K562 (cell line): ENCODE data around the gene KMO. TPM values are rescaled to one million over a fixed set of nuclear protein-coding genes. Genes with fewer than 3 reads are reported as not detected.

Experiments used
- EHMT2 ChIP-seq: fragments of 450-650 bp; IDR thresholded peaks from 2 replicates; pipeline ENCODE4 v1.6.1; 2018; ENCODE audit warnings: antibody characterized with exemption
- HNRNPL ChIP-seq: fragments of 200-400 bp; formaldehyde crosslinking; IDR thresholded peaks from 2 replicates; pipeline ENCODE4 v1.6.1; 2017; ENCODE audit warnings: low read depth, mild to moderate bottlenecking, low read length
- PPARD ChIP-seq: fragments of 250-450 bp; sonication (Bioruptor Pico); IDR thresholded peaks from 2 replicates; pipeline ENCODE4 v1.8.0; 2022; ENCODE audit warnings: inconsistent platforms, mild to moderate bottlenecking, moderate library complexity
- RBM39 ChIP-seq: fragments of 200-400 bp; formaldehyde crosslinking; optimal IDR thresholded peaks from 2 replicates; pipeline ENCODE3; 2018; ENCODE audit warnings: low read depth, low read length
- STAT5A ChIP-seq: IDR thresholded peaks from 2 replicates; pipeline ENCODE4 v1.6.1; 2012; ENCODE audit warnings: low read length, inconsistent platforms, borderline replicate concordance
- TARDBP ChIP-seq: fragments of 450-650 bp; IDR thresholded peaks from 2 replicates; pipeline ENCODE4 v1.6.1; 2016
- ZNF57 ChIP-seq: fragments of 450-650 bp; formaldehyde crosslinking; IDR thresholded peaks from 2 replicates; pipeline ENCODE4 v1.4.0; 2020; ENCODE audit warnings: mild to moderate bottlenecking, moderate library complexity
- polyA plus RNA-seq, 8 experiments: library from polyadenylated mRNA; depleted of rRNA in 4 of 8; stranded (reverse) in 5 of 8; unstranded in 3 of 8; fragments of >200 nt; fragmentation: Nextera tagmentation in 2 of 8; fragmentation: Illumina TruSeq in 1 of 8; extraction: Ambion mirVana in 2 of 8; extraction: Trizol in 1 of 8; gene quantifications; 2 replicates each; pipeline versions ENCODE4 v1.2.1 to v1.2.3, GENCODE V29; 2011 to 2014; ENCODE audit warnings: inconsistent platforms in 1 of 8, missing spikeins in 1 of 8
- total RNA-seq, 7 experiments: library from RNA; depleted of rRNA in 6 of 7; stranded (reverse); fragments of >200 nt in 6 of 7; fragmentation: Illumina TruSeq in 2 of 7; extraction: Trizol in 2 of 7; gene quantifications; 2 replicates each; pipeline versions ENCODE4 v1.2.1 to v1.2.3, GENCODE V29; 2011 to 2021; ENCODE audit warnings: low replicate concordance in 1 of 7
- TF ChIP-seq, protein P1 (sequence below), 2 experiments: fragments of 450-650 bp in 1 of 2; IDR thresholded peaks; 2 replicates each; pipeline ENCODE4 v1.6.1; 2011 to 2017; ENCODE audit warnings: low read depth in 2 of 2, antibody characterized with exemption in 1 of 2, borderline replicate concordance in 1 of 2, low read length in 1 of 2, mild to moderate bottlenecking in 1 of 2, mixed read lengths in 1 of 2; ENCODE audit not compliant: control insufficient read depth in 1 of 2
- TF ChIP-seq, protein P2 (sequence below): sonication (generic); formaldehyde crosslinking; IDR thresholded peaks from 2 replicates; pipeline ENCODE4 v1.8.1; 2023; ENCODE audit warnings: mild to moderate bottlenecking, missing genetic modification reagents
- TF ChIP-seq, protein P3 (sequence below): fragments of 250-450 bp; sonication (Bioruptor Pico); IDR thresholded peaks from 2 replicates; pipeline ENCODE4 v1.5.0; 2021
- TF ChIP-seq, protein P4 (sequence below): fragments of 250-450 bp; sonication (Bioruptor Pico); IDR thresholded peaks from 2 replicates; pipeline ENCODE4 v1.4.0; 2020; ENCODE audit warnings: mild to moderate bottlenecking, moderate library complexity

KMO gene
- total and polyA plus RNA-seq, 9 of the 15 experiments (the other 6 are each of a cell fraction or from before 2014, with no cell fraction given): 0.01 to 0.11 (median 0.01) TPM; not detected in 6

DNA sequence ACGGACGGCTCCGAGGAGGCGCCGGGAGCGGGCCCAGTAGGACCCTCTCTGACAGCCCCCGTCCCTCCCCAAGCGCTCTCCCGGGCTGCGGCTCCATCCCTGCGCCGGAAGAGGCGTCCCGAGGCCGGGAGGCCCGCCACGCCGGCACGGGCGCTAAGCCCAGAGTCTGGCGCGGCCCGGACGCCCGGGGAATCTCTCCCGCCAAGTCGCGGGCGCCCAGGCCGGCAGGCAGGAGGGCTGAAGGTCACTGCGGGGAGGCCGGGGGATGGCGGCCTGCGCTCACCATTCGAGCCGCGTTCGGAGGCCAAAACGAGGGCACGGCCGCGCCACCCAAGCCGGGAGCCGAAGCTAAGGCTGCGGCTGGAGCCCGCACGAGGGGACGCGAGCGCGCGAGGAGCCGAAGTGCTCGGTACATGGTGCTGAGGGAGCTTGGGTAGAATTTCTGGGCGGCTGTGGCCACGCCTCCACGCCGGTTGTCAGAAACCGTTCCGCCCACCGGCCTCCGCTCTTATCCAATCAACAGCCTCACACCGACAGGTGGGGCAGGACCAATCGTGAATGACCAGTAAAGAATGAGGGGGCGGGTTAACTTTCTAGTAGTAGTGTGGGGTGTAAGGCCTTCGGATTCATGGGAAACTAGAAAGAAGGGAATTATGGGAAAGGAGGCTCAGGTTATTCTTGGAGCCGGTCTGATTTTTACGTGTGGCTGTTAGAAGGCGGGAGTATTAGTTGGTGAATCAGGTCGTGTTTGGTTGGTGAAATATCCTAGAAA, 12.7 kb upstream of the KMO start, which contains the start of gene FH (continued):
- TF ChIP-seq, protein P1, sequence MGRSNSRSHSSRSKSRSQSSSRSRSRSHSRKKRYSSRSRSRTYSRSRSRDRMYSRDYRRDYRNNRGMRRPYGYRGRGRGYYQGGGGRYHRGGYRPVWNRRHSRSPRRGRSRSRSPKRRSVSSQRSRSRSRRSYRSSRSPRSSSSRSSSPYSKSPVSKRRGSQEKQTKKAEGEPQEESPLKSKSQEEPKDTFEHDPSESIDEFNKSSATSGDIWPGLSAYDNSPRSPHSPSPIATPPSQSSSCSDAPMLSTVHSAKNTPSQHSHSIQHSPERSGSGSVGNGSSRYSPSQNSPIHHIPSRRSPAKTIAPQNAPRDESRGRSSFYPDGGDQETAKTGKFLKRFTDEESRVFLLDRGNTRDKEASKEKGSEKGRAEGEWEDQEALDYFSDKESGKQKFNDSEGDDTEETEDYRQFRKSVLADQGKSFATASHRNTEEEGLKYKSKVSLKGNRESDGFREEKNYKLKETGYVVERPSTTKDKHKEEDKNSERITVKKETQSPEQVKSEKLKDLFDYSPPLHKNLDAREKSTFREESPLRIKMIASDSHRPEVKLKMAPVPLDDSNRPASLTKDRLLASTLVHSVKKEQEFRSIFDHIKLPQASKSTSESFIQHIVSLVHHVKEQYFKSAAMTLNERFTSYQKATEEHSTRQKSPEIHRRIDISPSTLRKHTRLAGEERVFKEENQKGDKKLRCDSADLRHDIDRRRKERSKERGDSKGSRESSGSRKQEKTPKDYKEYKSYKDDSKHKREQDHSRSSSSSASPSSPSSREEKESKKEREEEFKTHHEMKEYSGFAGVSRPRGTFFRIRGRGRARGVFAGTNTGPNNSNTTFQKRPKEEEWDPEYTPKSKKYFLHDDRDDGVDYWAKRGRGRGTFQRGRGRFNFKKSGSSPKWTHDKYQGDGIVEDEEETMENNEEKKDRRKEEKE (IDR thresholded peaks at IDR 0.05; ENCODE audit: borderline replicate concordance in 1 of 2, control insufficient read depth in 1 of 2, low read depth in 2 of 2, low read length in 1 of 2): no peak
- TF ChIP-seq EHMT2 (peak; percentile 70; the same call in 1 of the 2 replicates), TARDBP (no peak), HNRNPL (0 out of 2 replicates have a peak, but pooled peaks have one; percentile 42), STAT5A (no peak), PPARD (no peak), RBM39 (no peak), ZNF57 (CRISPR knock-in tag) (no peak)
- TF ChIP-seq, protein P2, sequence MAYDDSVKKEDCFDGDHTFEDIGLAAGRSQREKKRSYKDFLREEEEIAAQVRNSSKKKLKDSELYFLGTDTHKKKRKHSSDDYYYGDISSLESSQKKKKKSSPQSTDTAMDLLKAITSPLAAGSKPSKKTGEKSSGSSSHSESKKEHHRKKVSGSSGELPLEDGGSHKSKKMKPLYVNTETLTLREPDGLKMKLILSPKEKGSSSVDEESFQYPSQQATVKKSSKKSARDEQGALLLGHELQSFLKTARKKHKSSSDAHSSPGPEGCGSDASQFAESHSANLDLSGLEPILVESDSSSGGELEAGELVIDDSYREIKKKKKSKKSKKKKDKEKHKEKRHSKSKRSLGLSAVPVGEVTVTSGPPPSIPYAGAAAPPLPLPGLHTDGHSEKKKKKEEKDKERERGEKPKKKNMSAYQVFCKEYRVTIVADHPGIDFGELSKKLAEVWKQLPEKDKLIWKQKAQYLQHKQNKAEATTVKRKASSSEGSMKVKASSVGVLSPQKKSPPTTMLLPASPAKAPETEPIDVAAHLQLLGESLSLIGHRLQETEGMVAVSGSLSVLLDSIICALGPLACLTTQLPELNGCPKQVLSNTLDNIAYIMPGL (CRISPR knock-in tag): peak; percentile 48; the same call in 1 of the 2 replicates
- TF ChIP-seq, protein P3, sequence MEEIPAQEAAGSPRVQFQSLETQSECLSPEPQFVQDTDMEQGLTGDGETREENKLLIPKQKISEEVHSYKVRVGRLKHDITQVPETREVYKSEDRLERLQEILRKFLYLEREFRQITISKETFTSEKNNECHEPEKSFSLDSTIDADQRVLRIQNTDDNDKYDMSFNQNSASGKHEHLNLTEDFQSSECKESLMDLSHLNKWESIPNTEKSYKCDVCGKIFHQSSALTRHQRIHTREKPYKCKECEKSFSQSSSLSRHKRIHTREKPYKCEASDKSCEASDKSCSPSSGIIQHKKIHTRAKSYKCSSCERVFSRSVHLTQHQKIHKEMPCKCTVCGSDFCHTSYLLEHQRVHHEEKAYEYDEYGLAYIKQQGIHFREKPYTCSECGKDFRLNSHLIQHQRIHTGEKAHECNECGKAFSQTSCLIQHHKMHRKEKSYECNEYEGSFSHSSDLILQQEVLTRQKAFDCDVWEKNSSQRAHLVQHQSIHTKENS (CRISPR knock-in tag): no peak
- TF ChIP-seq, protein P4, sequence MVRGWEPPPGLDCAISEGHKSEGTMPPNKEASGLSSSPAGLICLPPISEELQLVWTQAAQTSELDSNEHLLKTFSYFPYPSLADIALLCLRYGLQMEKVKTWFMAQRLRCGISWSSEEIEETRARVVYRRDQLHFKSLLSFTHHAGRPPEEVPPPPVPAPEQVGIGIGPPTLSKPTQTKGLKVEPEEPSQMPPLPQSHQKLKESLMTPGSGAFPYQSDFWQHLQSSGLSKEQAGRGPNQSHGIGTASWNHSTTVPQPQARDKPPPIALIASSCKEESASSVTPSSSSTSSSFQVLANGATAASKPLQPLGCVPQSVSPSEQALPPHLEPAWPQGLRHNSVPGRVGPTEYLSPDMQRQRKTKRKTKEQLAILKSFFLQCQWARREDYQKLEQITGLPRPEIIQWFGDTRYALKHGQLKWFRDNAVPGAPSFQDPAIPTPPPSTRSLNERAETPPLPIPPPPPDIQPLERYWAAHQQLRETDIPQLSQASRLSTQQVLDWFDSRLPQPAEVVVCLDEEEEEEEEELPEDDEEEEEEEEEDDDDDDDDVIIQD: no peak
